Measurements from ENCODE around the gene SND1. TPM values are rescaled to one million over a fixed set of nuclear protein-coding genes. Genes with fewer than 3 reads are reported as not detected.

The SND1 gene
- total RNA-seq, 1 experiment from 2014 or later, result 218 TPM

GRCh38 chr7:127803626-127804025 lies 151.6 kb downstream of the SND1 start:
- Histone ChIP-seq H3K79me1 (ENCODE audit: insufficient read depth, low read depth, low read length, poor library complexity, severe bottlenecking) (peaks cover 4% of the 10 kb centered on the region), H4K8ac (replicated peaks; ENCODE audit: insufficient read length, low read depth, low read length) (no peak overlapping the region), H3K9ac (ENCODE audit: extremely low read depth, insufficient read length, low read length) (no peak overlapping the region), H3K23me2 (ENCODE audit: insufficient read length, low read depth, low read length, poor library complexity, severe bottlenecking) (no peaks in the 10 kb centered on the region), H2BK120ac (ENCODE audit: low read depth, low read length, poor library complexity, severe bottlenecking) (no peak overlapping the region), H3K18ac (ENCODE audit: insufficient read length, low read depth, low read length) (no peak overlapping the region), H3K4me1 (ENCODE audit: insufficient read depth, low read length) (peaks cover 2% of the 10 kb centered on the region; the same call in 1 of the 2 replicates), H2AK5ac (ENCODE audit: insufficient read length, low read length) (no peak overlapping the region), H3K56ac (ENCODE audit: insufficient read length, low read depth, low read length) (no peak overlapping the region), H4K91ac (ENCODE audit: insufficient read length, low read depth, low read length) (no peak overlapping the region), H3K14ac (ENCODE audit: insufficient read depth, low read length) (no peak overlapping the region), H3K4ac (ENCODE audit: low read depth, low read length) (no peak overlapping the region), H3K9me3 (ENCODE audit: control insufficient read depth, low read depth, low read length) (no peaks in the 10 kb centered on the region), H3T11ph (ENCODE audit: low read length) (no peak overlapping the region), H2BK5ac (ENCODE audit: insufficient read length, low read length) (no peak overlapping the region), H2BK15ac (ENCODE audit: low read depth, low read length) (no peak overlapping the region), H4K20me1 (ENCODE audit: control insufficient read depth, insufficient read depth, insufficient read length) (no peaks in the 10 kb centered on the region), H3K27me3 (ENCODE audit: insufficient read depth, low read length) (no peaks in the 10 kb centered on the region), H2AFZ (ENCODE audit: low read length) (no peak overlapping the region), H2BK12ac (ENCODE audit: insufficient read length, low read depth, low read length) (no peak overlapping the region), H3K23ac (ENCODE audit: insufficient read length, low read depth, low read length) (no peak overlapping the region), H4K5ac (ENCODE audit: insufficient read length, low read depth, low read length) (no peak overlapping the region), H3K27ac (ENCODE audit: insufficient read length, low read depth, low read length) (no peak overlapping the region), H3K79me2 (ENCODE audit: insufficient read depth, low read length) (peaks cover 1% of the 10 kb centered on the region; the same call in 1 of the 2 replicates), H3K4me2 (ENCODE audit: insufficient read depth, insufficient read length, low read length) (no peak overlapping the region), H2BK20ac (ENCODE audit: low read depth, low read length, poor library complexity, severe bottlenecking) (no peak overlapping the region)
- no peaks in the 10 kb centered on the region for H3K9me3 Mint-ChIP-seq
- no peak overlapping the region for H3K4me3 Mint-ChIP-seq
- no peaks in the 10 kb centered on the region for H3K27me3 Mint-ChIP-seq (ENCODE audit: low read depth)
- H3K27ac Mint-ChIP-seq, result no peak overlapping the region
- peaks cover 0 to 5% (median 2%) of the 10 kb centered on the region in 3 experiments; a peak in 4 of 7 replicates for H3K36me3 Mint-ChIP-seq (ENCODE audit: insufficient read depth in 1 of 3, low read depth in 3 of 3)
- no CpG with 5 or more reads among the region's 2 CpGs for WGBS (ENCODE audit: extremely low coverage, insufficient read length, low lambda C conversion rate)
- no peak for DNase-seq
- no peak for TF ChIP-seq CTCF (conservative IDR thresholded peaks at IDR 0.05)
- H3K4me1 Mint-ChIP-seq, result peaks cover 22 to 34% of the 10 kb centered on the region in 2 experiments

Measured in H9 (cell line).